ENCODE results near the gene TPO. TPM values are rescaled to one million over a fixed set of nuclear protein-coding genes. Genes with fewer than 3 reads are reported as not detected.

The TPO gene
- total and polyA plus RNA-seq, 4 donors = not detected

- Histone ChIP-seq H3K9me3 (ENCODE audit: control insufficient read depth in 4 of 4, low read length in 3 of 4) (no peaks in the 10 kb centered on the region), H3K27me3 (ENCODE audit: control insufficient read depth in 4 of 4, insufficient read depth in 4 of 4, low read length in 3 of 4) (no peaks in the 10 kb centered on the region), H3K36me3 (ENCODE audit: control insufficient read depth in 4 of 4, insufficient read depth in 3 of 4, low read depth in 1 of 4, low read length in 3 of 4) (no peaks in the 10 kb centered on the region), H3K4me1 (ENCODE audit: control insufficient read depth in 4 of 4, insufficient read depth in 4 of 4, low read length in 3 of 4) (no peaks in the 10 kb centered on the region), H3K27ac (ENCODE audit: low read depth in 1 of 2, low read length in 2 of 2) (no peak overlapping the region), H3K9ac (ENCODE audit: low read depth in 1 of 2, low read length in 2 of 2) (no peak overlapping the region), H3K4me3 (ENCODE audit: low read depth in 1 of 3, low read length in 3 of 3) (no peak overlapping the region)
- TF ChIP-seq EGR1 (IDR thresholded peaks at IDR 0.05; ENCODE audit: low read depth in 2 of 2) (no peak), NR2F2 (IDR thresholded peaks at IDR 0.05) (no peak)
- DNase-seq (ENCODE audit: low spot score) = no peak
- 79% methylated on average over 21 of the region's 21 CpGs for WGBS
Measured at GRCh38 chr2:1521191-1521877, 108.1 kb downstream of the TPO start.

GRCh38 chr2:1521878-1522830 lies 108.9 kb downstream of the TPO start:
- TF ChIP-seq HNF4G (IDR thresholded peaks at IDR 0.05) (no peak), RAD21 (IDR thresholded peaks at IDR 0.05) (no peak), NR2F2 (IDR thresholded peaks at IDR 0.05) (no peak)
- no peaks in the 10 kb centered on the region for H3K9me3 ChIP-seq (ENCODE audit: control insufficient read depth in 4 of 4, low read length in 3 of 4)
- H3K27ac ChIP-seq (ENCODE audit: low read depth in 1 of 2, low read length in 2 of 2) = no peak overlapping the region
- no peaks in the 10 kb centered on the region for H3K4me1 ChIP-seq (ENCODE audit: control insufficient read depth in 4 of 4, insufficient read depth in 4 of 4, low read length in 3 of 4)
- H3K27me3 ChIP-seq (ENCODE audit: control insufficient read depth in 4 of 4, insufficient read depth in 4 of 4, low read length in 3 of 4) = no peaks in the 10 kb centered on the region
- H3K36me3 ChIP-seq (ENCODE audit: control insufficient read depth in 4 of 4, insufficient read depth in 3 of 4, low read depth in 1 of 4, low read length in 3 of 4) = no peaks in the 10 kb centered on the region
- no peak for DNase-seq (ENCODE audit: low spot score)
- no peak overlapping the region for H3K9ac ChIP-seq (ENCODE audit: low read depth in 1 of 2, low read length in 2 of 2)
- WGBS = 89% methylated on average over 26 of the region's 26 CpGs
- H3K4me3 ChIP-seq (ENCODE audit: low read depth in 1 of 3, low read length in 3 of 3) = no peak overlapping the region

GRCh38 chr2:1527153-1527992 lies 114.1 kb downstream of the TPO start:
- no peak overlapping the region for H3K4me3 ChIP-seq (ENCODE audit: low read depth in 1 of 3, low read length in 3 of 3)
- no peak for DNase-seq (ENCODE audit: low spot score)
- no peaks in the 10 kb centered on the region for H3K4me1 ChIP-seq (ENCODE audit: control insufficient read depth in 4 of 4, insufficient read depth in 4 of 4, low read length in 3 of 4)
- no peak overlapping the region for H3K9ac ChIP-seq (ENCODE audit: low read depth in 1 of 2, low read length in 2 of 2)
- H3K27me3 ChIP-seq (ENCODE audit: control insufficient read depth in 4 of 4, insufficient read depth in 4 of 4, low read length in 3 of 4) = no peaks in the 10 kb centered on the region
- no peaks in the 10 kb centered on the region for H3K9me3 ChIP-seq (ENCODE audit: control insufficient read depth in 4 of 4, low read length in 3 of 4)
- 77% methylated on average over 9 of the region's 9 CpGs for WGBS
- no peaks in the 10 kb centered on the region for H3K36me3 ChIP-seq (ENCODE audit: control insufficient read depth in 4 of 4, insufficient read depth in 3 of 4, low read depth in 1 of 4, low read length in 3 of 4)
- TF ChIP-seq, protein P1, sequence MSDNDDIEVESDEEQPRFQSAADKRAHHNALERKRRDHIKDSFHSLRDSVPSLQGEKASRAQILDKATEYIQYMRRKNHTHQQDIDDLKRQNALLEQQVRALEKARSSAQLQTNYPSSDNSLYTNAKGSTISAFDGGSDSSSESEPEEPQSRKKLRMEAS (IDR thresholded peaks at IDR 0.05) = no peak
- TF ChIP-seq, protein P2, sequence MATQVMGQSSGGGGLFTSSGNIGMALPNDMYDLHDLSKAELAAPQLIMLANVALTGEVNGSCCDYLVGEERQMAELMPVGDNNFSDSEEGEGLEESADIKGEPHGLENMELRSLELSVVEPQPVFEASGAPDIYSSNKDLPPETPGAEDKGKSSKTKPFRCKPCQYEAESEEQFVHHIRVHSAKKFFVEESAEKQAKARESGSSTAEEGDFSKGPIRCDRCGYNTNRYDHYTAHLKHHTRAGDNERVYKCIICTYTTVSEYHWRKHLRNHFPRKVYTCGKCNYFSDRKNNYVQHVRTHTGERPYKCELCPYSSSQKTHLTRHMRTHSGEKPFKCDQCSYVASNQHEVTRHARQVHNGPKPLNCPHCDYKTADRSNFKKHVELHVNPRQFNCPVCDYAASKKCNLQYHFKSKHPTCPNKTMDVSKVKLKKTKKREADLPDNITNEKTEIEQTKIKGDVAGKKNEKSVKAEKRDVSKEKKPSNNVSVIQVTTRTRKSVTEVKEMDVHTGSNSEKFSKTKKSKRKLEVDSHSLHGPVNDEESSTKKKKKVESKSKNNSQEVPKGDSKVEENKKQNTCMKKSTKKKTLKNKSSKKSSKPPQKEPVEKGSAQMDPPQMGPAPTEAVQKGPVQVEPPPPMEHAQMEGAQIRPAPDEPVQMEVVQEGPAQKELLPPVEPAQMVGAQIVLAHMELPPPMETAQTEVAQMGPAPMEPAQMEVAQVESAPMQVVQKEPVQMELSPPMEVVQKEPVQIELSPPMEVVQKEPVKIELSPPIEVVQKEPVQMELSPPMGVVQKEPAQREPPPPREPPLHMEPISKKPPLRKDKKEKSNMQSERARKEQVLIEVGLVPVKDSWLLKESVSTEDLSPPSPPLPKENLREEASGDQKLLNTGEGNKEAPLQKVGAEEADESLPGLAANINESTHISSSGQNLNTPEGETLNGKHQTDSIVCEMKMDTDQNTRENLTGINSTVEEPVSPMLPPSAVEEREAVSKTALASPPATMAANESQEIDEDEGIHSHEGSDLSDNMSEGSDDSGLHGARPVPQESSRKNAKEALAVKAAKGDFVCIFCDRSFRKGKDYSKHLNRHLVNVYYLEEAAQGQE (IDR thresholded peaks at IDR 0.05) = no peak
- H3K27ac ChIP-seq (ENCODE audit: low read depth in 1 of 2, low read length in 2 of 2) = no peak overlapping the region

Data from liver (tissue), 9 donors.